HG02852 (cell line): Measurements from ENCODE around the gene DNAJC5.
"Not testable (repeated sequence)": the region's sequence is repeated elsewhere in the genome, so short reads cannot be mapped to it uniquely, and the experiment has no call there.

Source experiments
- ATAC-seq: cut with Tn5 transposase; IDR thresholded peaks from one replicate; pipeline ENCODE4 v1.9.1; 2021; ENCODE audit warnings: mild to moderate bottlenecking, moderate library complexity; ENCODE audit not compliant: unreplicated experiment

The DNAJC5 gene

GRCh38 chr20:63966172-63966943, 71.4 kb downstream of the DNAJC5 start:
- ATAC-seq, result no peak

GRCh38 chr20:63966944-63967322, 72.0 kb downstream of the DNAJC5 start:
- ATAC-seq, result no peak

GRCh38 chr20:63967330-63968135, 72.6 kb downstream of the DNAJC5 start:
- no peak for ATAC-seq

GRCh38 chr20:63968136-63968927, 73.4 kb downstream of the DNAJC5 start:
- no peak for ATAC-seq

GRCh38 chr20:63968928-63969760, 74.2 kb downstream of the DNAJC5 start:
- ATAC-seq, result no peak

- no peak for ATAC-seq
These were observed 75.2 kb downstream of the DNAJC5 start, which contains the start of gene ZNF512B for GRCh38 chr20:63969838-63970713. Gene ZNF512B, minus strand, starts transcription at chr20:63969930. Its CDS starts 1,980 bp downstream, at chr20:63967950.

GRCh38 chr20:63970714-63971431, 75.9 kb downstream of the DNAJC5 start:
- no peak for ATAC-seq

GRCh38 chr20:63971960-63972311, 77.0 kb downstream of the DNAJC5 start:
- ATAC-seq, result not testable (repeated sequence)

- ATAC-seq, result no peak
These were observed 77.6 kb downstream of the DNAJC5 start for GRCh38 chr20:63972312-63973159.

GRCh38 chr20:63973160-63973479, 78.2 kb downstream of the DNAJC5 start:
- no peak for ATAC-seq

- no peak for ATAC-seq
These were observed 78.9 kb downstream of the DNAJC5 start for GRCh38 chr20:63973636-63974401.

- no peak for ATAC-seq
These were observed 79.7 kb downstream of the DNAJC5 start for GRCh38 chr20:63974402-63975200.

- not testable (repeated sequence) for ATAC-seq
These were observed 81.6 kb downstream of the DNAJC5 start for GRCh38 chr20:63976511-63976910.

- no peak for ATAC-seq
These were observed 82.2 kb downstream of the DNAJC5 start for GRCh38 chr20:63976980-63977738.

- no peak for ATAC-seq
These were observed 82.9 kb downstream of the DNAJC5 start for GRCh38 chr20:63977739-63978276.
